Measurements from ENCODE around the gene TMC2. TPM values are rescaled to one million over a fixed set of nuclear protein-coding genes. Genes with fewer than 3 reads are reported as not detected.
"Not testable (repeated sequence)": the region's sequence is repeated elsewhere in the genome, so short reads cannot be mapped to it uniquely, and the experiment has no call there.

The TMC2 gene
- polyA plus RNA-seq, 3 donors from 2014 or later = 0.22 TPM; not detected in 2

GRCh38 chr20:2657674-2658073 lies 121.3 kb downstream of the TMC2 start:
- Mint-ChIP-seq H3K9me3 (no peaks in the 10 kb centered on the region), H3K27ac (peak overlapping the region in 1 of 6 donors; percentile 62), H3K4me3 (no peak overlapping the region), H3K27me3 (ENCODE audit: low read depth in 3 of 3) (peaks cover 4 to 13% (median 8%) of the 10 kb centered on the region in 3 donors), H3K4me1 (peaks cover 28 to 42% of the 10 kb centered on the region in 2 donors), H3K36me3 (peaks cover 46 to 68% (median 47%) of the 10 kb centered on the region in 3 donors)
- DNase-seq = no peak

GRCh38 chr20:2658414-2659354 lies 122.3 kb downstream of the TMC2 start:
- DNase-seq = no peak
- Mint-ChIP-seq H3K4me3 (no peak overlapping the region), H3K27ac (peak overlapping the region in 2 of 6 donors; percentile 58 to 78), H3K4me1 (peaks cover 31 to 45% of the 10 kb centered on the region in 2 donors), H3K27me3 (ENCODE audit: low read depth in 3 of 3) (peaks cover 4 to 10% (median 8%) of the 10 kb centered on the region in 3 donors), H3K9me3 (no peaks in the 10 kb centered on the region), H3K36me3 (peaks cover 46 to 68% (median 47%) of the 10 kb centered on the region in 3 donors)

- peaks cover 30 to 45% of the 10 kb centered on the region in 2 donors for H3K4me1 Mint-ChIP-seq
- no peak for DNase-seq
- H3K27me3 Mint-ChIP-seq (ENCODE audit: low read depth in 3 of 3) = peaks cover 8 to 13% (median 13%) of the 10 kb centered on the region in 3 donors
- peaks cover 43 to 64% (median 45%) of the 10 kb centered on the region in 3 donors for H3K36me3 Mint-ChIP-seq
- H3K4me3 Mint-ChIP-seq = no peak overlapping the region
- no peaks in the 10 kb centered on the region for H3K9me3 Mint-ChIP-seq
- H3K27ac Mint-ChIP-seq = no peak overlapping the region
These were observed 123.2 kb downstream of the TMC2 start for GRCh38 chr20:2659547-2659946.

- peak overlapping the region; percentile 88 to 100 (median 96) for H3K27ac Mint-ChIP-seq
- H3K4me3 Mint-ChIP-seq = peak overlapping the region; percentile 85 to 93 (median 90)
- H3K36me3 Mint-ChIP-seq = peaks cover 15 to 31% (median 20%) of the 10 kb centered on the region in 3 donors
- H3K4me1 Mint-ChIP-seq = peaks cover 29 to 31% of the 10 kb centered on the region in 2 donors
- no peak for DNase-seq
- H3K27me3 Mint-ChIP-seq (ENCODE audit: low read depth in 3 of 3) = peaks cover 8 to 10% (median 10%) of the 10 kb centered on the region in 3 donors
- H3K9me3 Mint-ChIP-seq = no peaks in the 10 kb centered on the region
These were observed 127.1 kb downstream of the TMC2 start for GRCh38 chr20:2663364-2663886.

GRCh38 chr20:2663887-2664719 lies 127.7 kb downstream of the TMC2 start, which contains the start of gene IDH3B:
IDH3B (minus strand) TSS chr20:2664216; CDS start chr20:2664188, 28 bp downstream.
- H3K27me3 Mint-ChIP-seq (ENCODE audit: low read depth in 3 of 3) = peaks cover 5 to 9% (median 8%) of the 10 kb centered on the region in 3 donors
- H3K4me3 Mint-ChIP-seq = peak within 1 kb of the TSS; percentile 85 to 93 (median 90)
- H3K27ac Mint-ChIP-seq = peak within 1 kb of the TSS; percentile 91 to 100 (median 98)
- H3K36me3 Mint-ChIP-seq = peaks cover 13 to 24% (median 14%) of the 10 kb centered on the region in 3 donors
- peak; percentile 89 to 91 (median 90) for DNase-seq
- H3K4me1 Mint-ChIP-seq = peaks cover 29 to 31% of the 10 kb centered on the region in 2 donors
- H3K9me3 Mint-ChIP-seq = no peaks in the 10 kb centered on the region

GRCh38 chr20:2671977-2672376 lies 135.6 kb downstream of the TMC2 start:
- DNase-seq = no peak
- no peaks in the 10 kb centered on the region for H3K4me1 Mint-ChIP-seq
- peaks cover 2 to 10% (median 6%) of the 10 kb centered on the region in 3 donors for H3K27me3 Mint-ChIP-seq (ENCODE audit: low read depth in 3 of 3)
- H3K36me3 Mint-ChIP-seq = peaks cover 0 to 3% (median 0%) of the 10 kb centered on the region in 3 donors
- H3K4me3 Mint-ChIP-seq = no peak overlapping the region
- no peaks in the 10 kb centered on the region for H3K9me3 Mint-ChIP-seq
- no peak overlapping the region for H3K27ac Mint-ChIP-seq

GRCh38 chr20:2672446-2672845 lies 136.1 kb downstream of the TMC2 start:
- no peak for DNase-seq
- peaks cover 2 to 8% (median 6%) of the 10 kb centered on the region in 3 donors for H3K27me3 Mint-ChIP-seq (ENCODE audit: low read depth in 3 of 3)
- H3K4me1 Mint-ChIP-seq = no peaks in the 10 kb centered on the region
- no peak overlapping the region for H3K4me3 Mint-ChIP-seq
- no peak overlapping the region for H3K27ac Mint-ChIP-seq
- H3K9me3 Mint-ChIP-seq = no peaks in the 10 kb centered on the region
- H3K36me3 Mint-ChIP-seq = peaks cover 0 to 3% (median 0%) of the 10 kb centered on the region in 3 donors

GRCh38 chr20:2673453-2673852 lies 137.1 kb downstream of the TMC2 start:
- Mint-ChIP-seq H3K27ac (no peak overlapping the region), H3K9me3 (no peaks in the 10 kb centered on the region), H3K4me1 (no peaks in the 10 kb centered on the region), H3K36me3 (peaks cover 0 to 3% (median 0%) of the 10 kb centered on the region in 3 donors), H3K4me3 (no peak overlapping the region), H3K27me3 (ENCODE audit: low read depth in 3 of 3) (peaks cover 2 to 6% (median 5%) of the 10 kb centered on the region in 3 donors)
- no peak for DNase-seq

- Mint-ChIP-seq H3K9me3 (no peaks in the 10 kb centered on the region), H3K36me3 (peaks cover 0 to 6% (median 0%) of the 10 kb centered on the region in 3 donors), H3K27ac (no peak overlapping the region), H3K4me3 (no peak overlapping the region), H3K27me3 (ENCODE audit: low read depth in 3 of 3) (peaks cover 0 to 19% (median 7%) of the 10 kb centered on the region in 3 donors), H3K4me1 (peaks cover 3 to 6% of the 10 kb centered on the region in 2 donors)
- no peak for DNase-seq
These were observed 143.7 kb downstream of the TMC2 start for GRCh38 chr20:2680046-2680445.

- H3K27ac Mint-ChIP-seq, H3K4me1 Mint-ChIP-seq, H3K4me3 Mint-ChIP-seq, DNase-seq, H3K36me3 Mint-ChIP-seq, H3K9me3 Mint-ChIP-seq: not testable (repeated sequence)
- peaks cover 0 to 17% (median 5%) of the 10 kb centered on the region in 3 donors for H3K27me3 Mint-ChIP-seq (ENCODE audit: low read depth in 3 of 3)
These were observed 145.7 kb downstream of the TMC2 start for GRCh38 chr20:2682040-2682439.

- Mint-ChIP-seq H3K4me1 (peaks cover 23 to 29% of the 10 kb centered on the region in 2 donors), H3K27me3 (ENCODE audit: low read depth in 3 of 3) (peaks cover 0 to 22% (median 3%) of the 10 kb centered on the region in 3 donors)
- not testable (repeated sequence) for H3K4me3 Mint-ChIP-seq, H3K36me3 Mint-ChIP-seq, H3K27ac Mint-ChIP-seq, H3K9me3 Mint-ChIP-seq
- DNase-seq = peak in 1 of 3 donors; percentile 31
These were observed 148.4 kb downstream of the TMC2 start for GRCh38 chr20:2684817-2685216.

- no peaks in the 10 kb centered on the region for H3K36me3 Mint-ChIP-seq
These were observed 151.1 kb downstream of the TMC2 start for GRCh38 chr20:2687514-2687913.

GRCh38 chr20:2688041-2688591 lies 151.7 kb downstream of the TMC2 start:
- Mint-ChIP-seq H3K27me3 (ENCODE audit: low read depth in 3 of 3) (peaks cover 7 to 16% (median 8%) of the 10 kb centered on the region in 3 donors), H3K27ac (peak overlapping the region; percentile 83 to 89 (median 86))

More at GRCh38 chr20:2687514-2687913, 151.1 kb downstream of the TMC2 start:
- Mint-ChIP-seq H3K27ac (peak overlapping the region; percentile 83 to 89 (median 86)), H3K4me3 (peak overlapping the region; percentile 62 to 83 (median 66)), H3K4me1 (peaks cover 38 to 46% of the 10 kb centered on the region in 2 donors), H3K9me3 (no peaks in the 10 kb centered on the region), H3K27me3 (ENCODE audit: low read depth in 3 of 3) (peaks cover 7 to 20% (median 8%) of the 10 kb centered on the region in 3 donors)
- no peak for DNase-seq

More at GRCh38 chr20:2688041-2688591, 151.7 kb downstream of the TMC2 start:
- H3K4me1 Mint-ChIP-seq = peaks cover 38 to 46% of the 10 kb centered on the region in 2 donors
- H3K4me3 Mint-ChIP-seq = peak overlapping the region; percentile 62 to 83 (median 66)
- H3K9me3 Mint-ChIP-seq = no peaks in the 10 kb centered on the region
- peak; percentile 86 to 88 (median 87) for DNase-seq
- no peaks in the 10 kb centered on the region for H3K36me3 Mint-ChIP-seq
